ENCODE data around the gene SMC6.

DNA sequence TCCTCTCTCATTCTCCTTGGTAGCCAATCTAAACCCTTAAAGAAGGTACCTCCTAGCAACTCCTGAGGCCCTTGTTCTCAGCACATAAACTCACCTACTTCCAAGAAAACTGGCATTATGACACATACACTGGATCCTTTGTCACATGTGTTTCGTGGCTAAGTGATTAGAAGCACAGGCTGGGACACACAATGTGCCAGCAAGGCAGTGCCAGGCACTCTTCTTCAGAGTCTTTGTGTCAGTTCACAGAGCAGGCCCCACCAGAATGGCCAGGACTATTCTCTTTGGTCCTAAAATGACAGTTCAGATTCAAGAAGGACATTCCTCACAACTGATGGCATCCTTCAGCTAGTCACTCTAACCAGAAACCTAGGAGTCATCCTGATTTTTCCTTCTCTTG is 40.3 kb downstream of the SMC6 start:
- TF ChIP-seq YY1 (IDR thresholded peaks at IDR 0.05; ENCODE audit: insufficient read depth, insufficient read length) = no peak
- no peak for TF ChIP-seq ZNF274 (IDR thresholded peaks at IDR 0.05; ENCODE audit: low read depth, low read length)
